CD4-positive, alpha-beta T cell treated with Interleukin-12 subunit alpha and Interleukin-12 subunit beta, for 1 hour (primary cell): Measurements from ENCODE around the gene CYP39A1.
"Not testable (repeated sequence)": the region's sequence is repeated elsewhere in the genome, so short reads cannot be mapped to it uniquely, and the experiment has no call there.

Source experiments
- DNase-seq: peaks from one replicate; pipeline ENCODE4 v3.0.0-alpha.2; 2020

CYP39A1 gene

GRCh38 chr6:46648869-46649492 lies 3.6 kb downstream of the CYP39A1 start:
- no peak for DNase-seq

DNA sequence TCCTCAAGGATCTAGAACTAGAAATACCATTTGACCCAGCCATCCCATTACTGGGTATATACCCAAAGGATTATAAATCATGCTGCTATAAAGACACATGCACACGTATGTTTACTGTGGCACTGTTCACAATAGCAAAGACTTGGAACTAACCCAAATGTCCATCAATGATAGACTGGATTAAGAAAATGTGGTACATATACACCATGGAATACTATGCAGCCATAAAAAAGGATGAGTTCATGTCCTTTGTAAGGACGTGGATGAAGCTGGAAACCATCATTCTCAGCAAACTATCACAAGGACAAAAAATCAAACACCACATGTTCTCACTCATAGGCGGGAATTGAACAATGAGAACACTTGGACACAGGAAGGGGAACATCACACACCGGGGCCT lies 4.5 kb downstream of the CYP39A1 start:
- not testable (repeated sequence) for DNase-seq

GRCh38 chr6:46645265-46645664 lies 7.4 kb downstream of the CYP39A1 start:
- no peak for DNase-seq

GRCh38 chr6:46642928-46643751 lies 9.5 kb downstream of the CYP39A1 start:
- no peak for DNase-seq

GRCh38 chr6:46638650-46639049 lies 14.0 kb downstream of the CYP39A1 start:
- DNase-seq: no peak

DNA sequence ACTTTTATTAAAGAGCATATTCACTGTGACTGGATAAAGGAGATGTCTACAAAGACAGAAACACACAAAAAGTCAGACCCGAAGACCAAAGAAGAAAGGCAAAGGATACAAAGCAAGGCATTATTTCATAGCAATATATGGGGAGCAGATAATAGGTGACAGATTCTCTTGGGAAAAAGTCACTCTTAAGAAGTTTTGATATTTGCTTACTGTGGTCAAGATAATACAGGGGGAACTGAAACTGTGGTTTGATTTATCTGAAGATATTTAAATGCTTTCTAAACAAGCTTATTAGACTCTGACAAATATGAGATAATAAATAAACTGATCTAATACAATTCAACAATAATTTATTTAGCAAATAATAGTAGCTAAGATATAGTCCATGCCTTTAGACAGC lies 14.7 kb downstream of the CYP39A1 start:
- DNase-seq: no peak

GRCh38 chr6:46637145-46637544 lies 15.5 kb downstream of the CYP39A1 start:
- no peak for DNase-seq

GRCh38 chr6:46635462-46635861 lies 17.2 kb downstream of the CYP39A1 start:
- no peak for DNase-seq

GRCh38 chr6:46632053-46632452 lies 20.6 kb downstream of the CYP39A1 start:
- no peak for DNase-seq

GRCh38 chr6:46629691-46630090 lies 22.9 kb downstream of the CYP39A1 start:
- DNase-seq: no peak

- no peak for DNase-seq
These were observed 23.6 kb downstream of the CYP39A1 start for GRCh38 chr6:46628976-46629375.

- DNase-seq: no peak
These were observed 24.1 kb downstream of the CYP39A1 start for GRCh38 chr6:46628498-46628897.

DNA sequence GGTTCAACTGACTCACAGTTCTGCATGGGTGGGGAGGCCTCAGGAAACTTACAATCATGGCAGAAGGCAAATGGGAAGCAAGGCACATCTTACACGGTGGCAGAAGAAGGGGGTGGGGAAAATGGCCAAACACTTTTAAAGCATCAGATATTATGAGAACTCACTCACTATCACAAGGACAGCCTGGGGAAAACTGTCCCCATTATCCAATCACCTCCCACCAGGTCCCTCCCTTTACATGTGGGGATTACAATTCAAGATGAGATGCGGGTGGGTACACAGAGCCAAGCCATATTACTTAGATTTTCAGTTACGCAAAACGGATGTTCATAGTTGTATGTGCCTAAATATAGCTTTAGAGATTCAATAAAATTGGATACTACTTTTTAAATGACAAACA lies 25.6 kb downstream of the CYP39A1 start:
- DNase-seq: no peak

DNA sequence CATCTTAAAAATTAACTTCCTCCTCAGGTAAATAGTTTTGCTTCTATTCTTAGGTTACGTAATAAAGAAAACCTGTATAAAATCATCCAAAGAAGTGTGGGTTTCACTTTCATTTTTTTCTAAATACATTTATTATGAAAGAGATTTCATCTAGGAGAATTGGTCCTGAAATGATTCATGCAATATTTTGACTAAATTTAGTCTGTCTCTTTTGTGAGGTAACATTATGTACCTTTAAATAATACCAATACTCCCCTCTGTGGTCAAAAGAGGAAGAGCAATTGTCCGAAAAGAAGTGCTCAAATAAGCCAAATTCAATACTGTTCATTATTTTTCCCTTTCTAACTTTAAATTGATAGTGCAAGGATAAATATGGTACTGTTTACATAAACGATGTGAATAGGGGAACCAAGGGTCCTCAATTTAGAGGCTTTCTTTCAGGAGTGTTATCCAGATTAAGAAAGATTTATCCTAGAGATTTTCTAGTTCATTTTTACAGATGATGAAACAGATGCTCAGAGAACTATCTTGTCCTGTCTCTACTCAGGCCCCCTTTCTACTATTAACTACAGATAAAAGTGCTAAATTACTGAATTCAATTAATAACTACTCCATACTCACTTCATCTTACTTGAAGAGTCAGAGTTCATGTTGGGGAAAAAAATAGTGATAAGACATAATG lies 26.2 kb downstream of the CYP39A1 start:
- DNase-seq: peak; percentile 31

DNA sequence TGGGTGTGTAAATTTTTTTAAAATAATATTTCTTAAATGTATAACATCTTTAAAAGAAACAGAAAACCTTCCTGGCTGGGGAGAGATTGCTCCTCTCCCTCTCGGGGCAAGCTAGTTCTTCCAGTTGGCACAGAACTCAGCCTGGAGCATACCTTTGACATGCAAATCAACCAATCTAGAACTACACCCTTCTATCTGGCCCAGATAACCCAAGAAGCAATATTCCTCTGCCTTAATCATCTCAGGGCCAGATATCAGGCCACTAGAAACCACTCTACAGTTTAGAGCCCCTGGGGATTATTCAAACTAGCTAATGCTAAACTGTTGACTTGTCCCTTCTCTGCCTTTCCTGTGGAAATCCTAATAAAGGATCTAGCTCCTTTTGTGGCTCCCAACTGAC lies 33.9 kb downstream of the CYP39A1 start:
- no peak for DNase-seq

DNA sequence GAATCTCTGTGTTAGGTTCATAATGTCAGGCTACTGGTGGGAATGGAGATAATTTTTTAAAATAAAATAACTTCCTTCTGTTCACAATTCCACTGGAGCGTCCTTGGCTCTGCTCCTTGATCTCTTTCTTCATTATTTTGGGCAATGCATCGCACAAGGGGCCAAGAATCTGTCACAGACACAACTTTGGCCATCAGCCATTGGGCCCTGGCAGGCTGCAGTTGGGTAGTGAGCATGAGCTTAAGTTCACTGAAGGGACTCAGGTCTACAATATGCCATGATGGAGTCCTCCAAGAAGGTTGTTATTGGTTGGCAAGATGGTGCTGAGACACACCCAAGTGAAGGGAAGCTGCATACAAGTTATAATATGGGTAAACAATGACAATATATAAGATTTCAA lies 40.0 kb downstream of the CYP39A1 start:
- DNase-seq: no peak

GRCh38 chr6:46610862-46611553 lies 41.6 kb downstream of the CYP39A1 start:
- no peak for DNase-seq

DNA sequence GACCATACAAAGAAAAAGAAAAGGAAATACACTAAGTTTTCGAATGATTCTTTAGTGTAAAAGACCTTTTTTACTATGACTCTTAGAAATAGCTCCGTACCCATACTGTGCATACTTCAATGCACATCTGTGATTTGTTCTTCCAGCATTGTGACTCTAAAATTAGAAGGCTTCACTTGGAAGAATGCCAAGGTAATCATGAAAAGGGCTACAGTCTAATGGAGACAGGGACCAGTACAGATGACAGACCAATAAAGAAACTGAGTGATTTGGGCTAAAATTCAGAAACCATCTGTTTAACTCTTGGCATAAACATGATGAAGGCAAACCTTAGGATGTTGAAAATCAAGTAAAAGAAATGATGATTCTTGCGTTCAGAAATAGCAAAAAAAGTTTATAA lies 46.3 kb downstream of the CYP39A1 start:
- DNase-seq: no peak

DNA sequence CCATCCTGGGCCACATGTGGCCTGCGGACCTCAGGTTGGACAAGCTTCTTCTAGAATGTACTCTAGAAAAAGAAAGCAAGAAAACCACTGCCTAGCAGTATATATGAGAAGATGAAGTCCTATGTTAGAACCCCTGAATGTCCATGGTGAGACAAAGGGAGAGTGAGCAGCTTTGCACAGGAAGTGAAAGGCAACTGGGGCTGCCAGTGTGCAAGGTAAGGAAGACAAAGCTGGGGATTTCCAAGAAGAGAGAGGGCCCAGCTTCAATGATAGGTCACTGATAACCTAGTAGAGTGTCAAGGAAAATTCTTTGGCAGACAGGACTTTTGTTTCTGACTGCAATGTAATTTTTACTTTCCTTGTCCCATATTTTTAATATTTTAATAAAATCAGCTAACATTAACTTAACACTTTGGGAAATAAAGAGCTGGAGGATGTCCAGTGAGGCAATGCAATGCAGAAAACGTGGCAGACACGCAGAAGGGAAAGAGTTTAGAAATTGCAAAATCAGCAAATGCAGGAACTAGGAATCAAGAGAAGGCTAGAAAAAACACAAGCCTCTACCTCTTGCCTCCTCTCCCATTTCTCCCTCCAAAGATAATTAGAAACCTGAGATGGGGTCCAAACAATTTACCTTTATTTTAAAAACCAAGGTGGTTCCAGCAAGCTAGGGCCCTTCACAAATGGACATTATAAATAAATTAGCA lies 47.4 kb downstream of the CYP39A1 start:
- no peak for DNase-seq

- no peak for DNase-seq
These were observed 54.4 kb downstream of the CYP39A1 start for GRCh38 chr6:46598215-46598614.

DNA sequence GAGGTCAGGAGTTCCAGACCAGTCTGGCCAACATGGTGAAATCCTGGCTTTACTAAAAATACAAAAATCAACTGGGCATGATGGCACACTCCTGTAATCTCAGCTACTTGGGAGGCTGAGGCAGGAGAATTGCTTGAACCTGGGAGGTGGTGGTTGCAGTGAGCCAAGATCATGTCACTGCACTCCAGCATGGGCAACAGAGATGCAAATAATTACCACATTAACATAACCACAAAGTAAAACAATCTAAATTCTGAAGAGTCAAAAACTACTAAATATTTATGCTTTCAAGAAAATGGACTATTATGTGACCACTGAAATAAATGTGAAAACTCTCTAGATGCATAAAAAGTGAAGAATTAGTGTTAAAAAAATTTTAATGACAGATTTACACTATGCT lies 59.9 kb downstream of the CYP39A1 start:
- DNase-seq: no peak

- no peak for DNase-seq
These were observed 60.6 kb downstream of the CYP39A1 start for GRCh38 chr6:46592046-46592445.

DNA sequence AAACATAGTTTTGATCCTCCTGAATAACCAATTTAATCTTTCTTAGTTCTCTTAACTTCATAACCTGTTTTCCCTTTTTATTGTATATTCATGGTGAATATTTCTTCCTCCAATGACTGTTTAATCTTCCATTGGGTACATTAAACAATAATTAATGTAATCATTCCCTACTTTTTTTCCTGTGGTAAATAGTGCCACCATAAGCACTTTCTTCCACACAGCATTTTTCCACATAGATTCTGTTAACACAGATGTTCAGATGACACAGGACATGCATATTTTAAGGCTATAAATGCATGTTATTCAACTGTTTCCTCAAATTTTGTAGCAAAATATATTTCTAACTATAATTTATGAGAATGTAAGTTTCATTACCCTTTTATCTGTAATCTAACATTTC lies 61.9 kb downstream of the CYP39A1 start:
- no peak for DNase-seq
